ENCODE results near the gene BNIP2.

GRCh38 chr15:59738676-59739075, 49.6 kb upstream of the BNIP2 start:
- TF ChIP-seq, protein P1, sequence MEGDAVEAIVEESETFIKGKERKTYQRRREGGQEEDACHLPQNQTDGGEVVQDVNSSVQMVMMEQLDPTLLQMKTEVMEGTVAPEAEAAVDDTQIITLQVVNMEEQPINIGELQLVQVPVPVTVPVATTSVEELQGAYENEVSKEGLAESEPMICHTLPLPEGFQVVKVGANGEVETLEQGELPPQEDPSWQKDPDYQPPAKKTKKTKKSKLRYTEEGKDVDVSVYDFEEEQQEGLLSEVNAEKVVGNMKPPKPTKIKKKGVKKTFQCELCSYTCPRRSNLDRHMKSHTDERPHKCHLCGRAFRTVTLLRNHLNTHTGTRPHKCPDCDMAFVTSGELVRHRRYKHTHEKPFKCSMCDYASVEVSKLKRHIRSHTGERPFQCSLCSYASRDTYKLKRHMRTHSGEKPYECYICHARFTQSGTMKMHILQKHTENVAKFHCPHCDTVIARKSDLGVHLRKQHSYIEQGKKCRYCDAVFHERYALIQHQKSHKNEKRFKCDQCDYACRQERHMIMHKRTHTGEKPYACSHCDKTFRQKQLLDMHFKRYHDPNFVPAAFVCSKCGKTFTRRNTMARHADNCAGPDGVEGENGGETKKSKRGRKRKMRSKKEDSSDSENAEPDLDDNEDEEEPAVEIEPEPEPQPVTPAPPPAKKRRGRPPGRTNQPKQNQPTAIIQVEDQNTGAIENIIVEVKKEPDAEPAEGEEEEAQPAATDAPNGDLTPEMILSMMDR (conservative IDR thresholded peaks at IDR 0.05; ENCODE audit: low read length) = no peak
- TF ChIP-seq EZH2phosphoT487 (IDR thresholded peaks at IDR 0.05; ENCODE audit: borderline replicate concordance, low read depth, low read length) = no peak
